ENCODE measurements around the gene THBS4.

The THBS4 gene

GRCh38 chr5:80043187-80043586 lies 8.0 kb downstream of the THBS4 start:
- H3K4me3 ChIP-seq (ENCODE audit: low read depth, low read length) = no peak overlapping the region

GRCh38 chr5:80048084-80048780 lies 13.1 kb downstream of the THBS4 start:
- no peak overlapping the region for H3K4me3 ChIP-seq (ENCODE audit: low read depth, low read length)

GRCh38 chr5:80052464-80052863 lies 17.3 kb downstream of the THBS4 start:
- H3K4me3 ChIP-seq (ENCODE audit: low read depth, low read length) = no peak overlapping the region

GRCh38 chr5:80054682-80055081 lies 19.5 kb downstream of the THBS4 start:
- no peak overlapping the region for H3K4me3 ChIP-seq (ENCODE audit: low read depth, low read length)

- no peak overlapping the region for H3K4me3 ChIP-seq (ENCODE audit: low read depth, low read length)
Observed at GRCh38 chr5:80055491-80056170, 20.5 kb downstream of the THBS4 start.

GRCh38 chr5:80057099-80057498 lies 22.0 kb downstream of the THBS4 start:
- H3K4me3 ChIP-seq (ENCODE audit: low read depth, low read length) = no peak overlapping the region

GRCh38 chr5:80057921-80058320 lies 22.8 kb downstream of the THBS4 start:
- no peak overlapping the region for H3K4me3 ChIP-seq (ENCODE audit: low read depth, low read length)

GRCh38 chr5:80059354-80059980 lies 24.3 kb downstream of the THBS4 start:
- H3K4me3 ChIP-seq (ENCODE audit: low read depth, low read length) = no peak overlapping the region

- no peak overlapping the region for H3K4me3 ChIP-seq (ENCODE audit: low read depth, low read length)
Observed at GRCh38 chr5:80060966-80061365, 25.8 kb downstream of the THBS4 start.

GRCh38 chr5:80061547-80061946 lies 26.4 kb downstream of the THBS4 start:
- no peak overlapping the region for H3K4me3 ChIP-seq (ENCODE audit: low read depth, low read length)

- H3K4me3 ChIP-seq (ENCODE audit: low read depth, low read length) = no peak overlapping the region
Observed at GRCh38 chr5:80064124-80064523, 29.0 kb downstream of the THBS4 start.

GRCh38 chr5:80067016-80067415 lies 31.9 kb downstream of the THBS4 start:
- no peak overlapping the region for H3K4me3 ChIP-seq (ENCODE audit: low read depth, low read length)

GRCh38 chr5:80067531-80068245 lies 32.5 kb downstream of the THBS4 start:
- H3K4me3 ChIP-seq (ENCODE audit: low read depth, low read length) = no peak overlapping the region

- no peak overlapping the region for H3K4me3 ChIP-seq (ENCODE audit: low read depth, low read length)
Observed at GRCh38 chr5:80068246-80068636, 33.1 kb downstream of the THBS4 start.

- no peak overlapping the region for H3K4me3 ChIP-seq (ENCODE audit: low read depth, low read length)
Observed at GRCh38 chr5:80068775-80069174, 33.6 kb downstream of the THBS4 start.

GRCh38 chr5:80069251-80069800 lies 34.2 kb downstream of the THBS4 start:
- H3K4me3 ChIP-seq (ENCODE audit: low read depth, low read length) = no peak overlapping the region

GRCh38 chr5:80069918-80070318 lies 34.8 kb downstream of the THBS4 start:
- no peak overlapping the region for H3K4me3 ChIP-seq (ENCODE audit: low read depth, low read length)

GRCh38 chr5:80070338-80071056 lies 35.3 kb downstream of the THBS4 start:
- no peak overlapping the region for H3K4me3 ChIP-seq (ENCODE audit: low read depth, low read length)

GRCh38 chr5:80071510-80072021 lies 36.4 kb downstream of the THBS4 start:
- H3K4me3 ChIP-seq (ENCODE audit: low read depth, low read length) = no peak overlapping the region

Data from iPS-11a (cell line).